WTC11 (cell line): ENCODE measurements around the gene ASB13. TPM values are rescaled to one million over a fixed set of nuclear protein-coding genes. Genes with fewer than 3 reads are reported as not detected.

Experiments used
- ATAC-seq: fragments of 200-7000 bp; cut with Tn5 transposase; 2 replicates; pipeline ENCODE4 v1.10.0; 2021; ENCODE audit warnings: mild to moderate bottlenecking, moderate library complexity
- CTCF ChIA-PET: fragments of 300-600 bp; sonication (Branson Sonifier 250); formaldehyde crosslinking; loops from one replicate; lab custom pipeline; 2021; ENCODE audit warnings: antibody characterized with exemption; lab: Charles Lee
- POLR2A ChIA-PET: fragments of 350-600 bp; sonication (Branson Sonifier 250); formaldehyde crosslinking; loops from one replicate; lab custom pipeline; 2021; ENCODE audit warnings: antibody characterized with exemption; lab: Charles Lee
- DNase-seq: peaks from one replicate; pipeline ENCODE4 v3.0.0; 2021; ENCODE audit warnings: low spot score
- H3K27ac Mint-ChIP-seq: 2 replicates; pipeline ENCODE4 v1.8.0; 2021; ENCODE audit warnings: mixed read lengths
- H3K27me3 Mint-ChIP-seq: 2 replicates; pipeline ENCODE4 v1.8.0; 2021; ENCODE audit warnings: low read depth, mild to moderate bottlenecking, moderate library complexity, mixed read lengths
- H3K36me3 Mint-ChIP-seq: 2 replicates; pipeline ENCODE4 v1.8.0; 2021; ENCODE audit warnings: mixed read lengths
- H3K4me1 Mint-ChIP-seq: 2 replicates; pipeline ENCODE4 v1.8.0; 2022; ENCODE audit warnings: mixed read lengths
- H3K4me3 Mint-ChIP-seq: 2 replicates; pipeline ENCODE4 v1.8.0; 2021; ENCODE audit warnings: mild to moderate bottlenecking, moderate library complexity, mixed read lengths
- H3K9me3 Mint-ChIP-seq: 2 replicates; pipeline ENCODE4 v1.8.0; 2021; ENCODE audit warnings: mixed read lengths
- AFF4 ChIP-seq: sonication (generic); formaldehyde crosslinking; IDR thresholded peaks from 2 replicates; pipeline ENCODE4 v1.8.1; 2023; ENCODE audit warnings: mild to moderate bottlenecking, missing genetic modification reagents, borderline replicate concordance
- ARID4B ChIP-seq: sonication (generic); formaldehyde crosslinking; IDR thresholded peaks from 2 replicates; pipeline ENCODE4 v1.8.0; 2023; ENCODE audit warnings: missing genetic modification reagents, mild to moderate bottlenecking, borderline replicate concordance
- CTCF ChIP-seq: fragments of 200-600 bp; IDR thresholded peaks from 2 replicates; pipeline ENCODE4 v1.8.0; 2022; ENCODE audit warnings: antibody characterized with exemption
- E2F4 ChIP-seq: sonication (generic); formaldehyde crosslinking; IDR thresholded peaks from 2 replicates; pipeline ENCODE4 v1.8.1; 2022; ENCODE audit warnings: low read depth, mild to moderate bottlenecking, moderate library complexity, missing genetic modification reagents, borderline replicate concordance
- ESRRA ChIP-seq: sonication (generic); formaldehyde crosslinking; IDR thresholded peaks from 2 replicates; pipeline ENCODE4 v1.8.1; 2022; ENCODE audit warnings: mild to moderate bottlenecking, missing genetic modification reagents, borderline replicate concordance
- FOXP1 ChIP-seq: sonication (generic); formaldehyde crosslinking; IDR thresholded peaks from 2 replicates; pipeline ENCODE4 v1.8.0; 2022; ENCODE audit warnings: missing genetic modification reagents, mild to moderate bottlenecking, moderate library complexity, borderline replicate concordance
- JUN ChIP-seq: sonication (generic); formaldehyde crosslinking; IDR thresholded peaks from 2 replicates; pipeline ENCODE4 v1.8.0; 2023; ENCODE audit warnings: mild to moderate bottlenecking, missing genetic modification reagents
- MXD4 ChIP-seq: fragments of 250-450 bp; sonication (Bioruptor Pico); IDR thresholded peaks from 2 replicates; pipeline ENCODE4 v1.8.0; 2021; ENCODE audit warnings: mild to moderate bottlenecking, moderate library complexity, borderline replicate concordance
- SMAD3 ChIP-seq: sonication (generic); formaldehyde crosslinking; IDR thresholded peaks from 2 replicates; pipeline ENCODE4 v1.8.0; 2022; ENCODE audit warnings: missing genetic modification reagents, mild to moderate bottlenecking, borderline replicate concordance
- SMAD4 ChIP-seq: sonication (generic); formaldehyde crosslinking; IDR thresholded peaks from 2 replicates; pipeline ENCODE4 v1.8.0; 2022; ENCODE audit warnings: mild to moderate bottlenecking, missing genetic modification reagents
- TEAD4 ChIP-seq: sonication (generic); formaldehyde crosslinking; IDR thresholded peaks from 2 replicates; pipeline ENCODE4 v1.8.0; 2022; ENCODE audit warnings: mild to moderate bottlenecking, missing genetic modification reagents
- USF1 ChIP-seq: sonication (generic); formaldehyde crosslinking; IDR thresholded peaks from 2 replicates; pipeline ENCODE4 v1.8.0; 2022; ENCODE audit warnings: mild to moderate bottlenecking, missing genetic modification reagents
- ZBTB21 ChIP-seq: sonication (generic); formaldehyde crosslinking; IDR thresholded peaks from 2 replicates; pipeline ENCODE4 v1.8.1; 2023; ENCODE audit warnings: mild to moderate bottlenecking, missing genetic modification reagents, borderline replicate concordance
- ZNF532 ChIP-seq: fragments of 250-450 bp; sonication (Bioruptor Pico); IDR thresholded peaks from 2 replicates; pipeline ENCODE4 v1.9.0; 2021; ENCODE audit warnings: mild to moderate bottlenecking, borderline replicate concordance
- total RNA-seq: library from RNA; stranded (reverse); gene quantifications from 3 replicates; pipeline ENCODE4 v1.2.3, GENCODE V29; 2021
- TF ChIP-seq, protein P1 (sequence below): sonication (generic); formaldehyde crosslinking; conservative IDR thresholded peaks from 2 replicates; pipeline ENCODE4 v1.8.1; 2023; ENCODE audit warnings: mild to moderate bottlenecking, low read depth, missing genetic modification reagents, moderate library complexity

Gene ASB13
- total RNA-seq, 1 experiment from 2014 or later = 23.4 TPM

DNA sequence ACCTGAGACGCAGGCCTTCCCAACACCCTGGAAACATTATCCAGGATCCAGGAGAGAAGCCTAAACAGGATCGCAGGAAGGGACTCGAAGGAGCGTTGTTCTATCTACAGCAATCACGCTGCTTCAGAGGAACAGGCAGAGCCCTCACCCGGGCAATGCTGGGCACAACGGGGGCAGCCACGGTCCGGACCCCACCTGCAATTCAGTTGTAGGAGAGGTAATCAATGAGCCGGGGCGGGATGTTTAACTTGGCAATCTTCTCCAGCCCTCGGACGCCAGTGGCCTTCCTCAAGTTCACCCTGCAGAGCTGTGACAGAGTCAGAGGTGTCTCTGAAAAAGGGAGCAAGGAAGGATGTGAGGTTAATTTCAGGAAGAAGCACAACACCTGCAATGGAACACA lies 25.9 kb downstream of the ASB13 start:
- POLR2A ChIA-PET = no interaction called here
- DNase-seq = no peak
- Mint-ChIP-seq H3K4me1 (no peaks in the 10 kb centered on the region), H3K36me3 (peaks cover 46% of the 10 kb centered on the region), H3K4me3 (no peak overlapping the region), H3K27ac (0 out of 2 replicates have a peak overlapping the region, but pooled peaks have one; percentile 60), H3K27me3 (no peaks in the 10 kb centered on the region), H3K9me3 (no peaks in the 10 kb centered on the region)
- CTCF ChIA-PET = no interaction called here
- no peak for TF ChIP-seq AFF4
- no peak for TF ChIP-seq ZNF532
- TF ChIP-seq MXD4 (CRISPR knock-in tag) = no peak
- no peak for TF ChIP-seq CTCF
- no peak for TF ChIP-seq FOXP1 (CRISPR knock-in tag)
- TF ChIP-seq E2F4 (CRISPR knock-in tag) = no peak
- TF ChIP-seq, protein P1, sequence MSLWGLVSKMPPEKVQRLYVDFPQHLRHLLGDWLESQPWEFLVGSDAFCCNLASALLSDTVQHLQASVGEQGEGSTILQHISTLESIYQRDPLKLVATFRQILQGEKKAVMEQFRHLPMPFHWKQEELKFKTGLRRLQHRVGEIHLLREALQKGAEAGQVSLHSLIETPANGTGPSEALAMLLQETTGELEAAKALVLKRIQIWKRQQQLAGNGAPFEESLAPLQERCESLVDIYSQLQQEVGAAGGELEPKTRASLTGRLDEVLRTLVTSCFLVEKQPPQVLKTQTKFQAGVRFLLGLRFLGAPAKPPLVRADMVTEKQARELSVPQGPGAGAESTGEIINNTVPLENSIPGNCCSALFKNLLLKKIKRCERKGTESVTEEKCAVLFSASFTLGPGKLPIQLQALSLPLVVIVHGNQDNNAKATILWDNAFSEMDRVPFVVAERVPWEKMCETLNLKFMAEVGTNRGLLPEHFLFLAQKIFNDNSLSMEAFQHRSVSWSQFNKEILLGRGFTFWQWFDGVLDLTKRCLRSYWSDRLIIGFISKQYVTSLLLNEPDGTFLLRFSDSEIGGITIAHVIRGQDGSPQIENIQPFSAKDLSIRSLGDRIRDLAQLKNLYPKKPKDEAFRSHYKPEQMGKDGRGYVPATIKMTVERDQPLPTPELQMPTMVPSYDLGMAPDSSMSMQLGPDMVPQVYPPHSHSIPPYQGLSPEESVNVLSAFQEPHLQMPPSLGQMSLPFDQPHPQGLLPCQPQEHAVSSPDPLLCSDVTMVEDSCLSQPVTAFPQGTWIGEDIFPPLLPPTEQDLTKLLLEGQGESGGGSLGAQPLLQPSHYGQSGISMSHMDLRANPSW (CRISPR knock-in tag) = no peak
- TF ChIP-seq ZBTB21 (CRISPR knock-in tag) = no peak
- ATAC-seq = no peak

- POLR2A ChIA-PET = no interaction called here
- Mint-ChIP-seq H3K4me3 (no peak overlapping the region), H3K9me3 (no peaks in the 10 kb centered on the region), H3K4me1 (no peaks in the 10 kb centered on the region), H3K27me3 (no peaks in the 10 kb centered on the region), H3K36me3 (peaks cover 43% of the 10 kb centered on the region), H3K27ac (no peak overlapping the region)
- no peak for DNase-seq
- CTCF ChIA-PET = no interaction called here
- ATAC-seq = no peak
- no peak for TF ChIP-seq ZBTB21 (CRISPR knock-in tag)
- TF ChIP-seq SMAD3 (CRISPR knock-in tag) = no peak
- TF ChIP-seq TEAD4 (CRISPR knock-in tag) = no peak
- no peak for TF ChIP-seq JUN (CRISPR knock-in tag)
- no peak for TF ChIP-seq SMAD4 (CRISPR knock-in tag)
- TF ChIP-seq ESRRA (CRISPR knock-in tag) = no peak
- TF ChIP-seq USF1 (CRISPR knock-in tag) = no peak
- TF ChIP-seq ARID4B (CRISPR knock-in tag) = no peak
Observed at GRCh38 chr10:5640036-5640435, 26.4 kb downstream of the ASB13 start.
